ENCODE data around the gene PRR19.

DNA sequence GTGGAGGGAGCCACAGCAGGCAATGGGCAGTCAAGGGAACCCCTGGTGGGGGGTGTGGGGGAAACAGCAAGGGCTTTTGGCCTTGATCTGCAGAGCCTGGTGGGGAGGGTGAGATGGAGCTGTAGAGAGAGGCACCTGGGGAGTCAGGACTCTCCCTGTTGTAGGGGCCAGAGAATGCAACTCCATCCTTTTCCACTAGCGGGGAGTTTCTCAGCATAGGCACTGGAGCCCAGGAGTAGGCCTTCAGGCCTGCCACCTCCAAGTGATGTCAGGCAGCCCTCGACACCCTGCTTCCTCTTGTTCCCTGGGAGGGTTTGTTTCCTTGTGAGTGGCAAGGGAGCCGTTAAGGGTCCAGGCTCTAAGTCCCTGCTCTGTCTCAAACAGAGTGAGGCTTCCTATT is 48.5 kb downstream of the PRR19 start:
- TF ChIP-seq CTCF (IDR thresholded peaks at IDR 0.05; ENCODE audit: low read depth, low read length, poor library complexity, severe bottlenecking) (no peak), EZH2phosphoT487 (IDR thresholded peaks at IDR 0.05; ENCODE audit: borderline replicate concordance, low read length) (no peak)

Measured in DOHH2 (cell line).